ENCODE data around the gene RMND5A. TPM values are rescaled to one million over a fixed set of nuclear protein-coding genes. Genes with fewer than 3 reads are reported as not detected.

Gene RMND5A
- polyA plus RNA-seq, 1 of the 3 experiments (the other 2 are of a cell fraction): 4.3 TPM

DNA sequence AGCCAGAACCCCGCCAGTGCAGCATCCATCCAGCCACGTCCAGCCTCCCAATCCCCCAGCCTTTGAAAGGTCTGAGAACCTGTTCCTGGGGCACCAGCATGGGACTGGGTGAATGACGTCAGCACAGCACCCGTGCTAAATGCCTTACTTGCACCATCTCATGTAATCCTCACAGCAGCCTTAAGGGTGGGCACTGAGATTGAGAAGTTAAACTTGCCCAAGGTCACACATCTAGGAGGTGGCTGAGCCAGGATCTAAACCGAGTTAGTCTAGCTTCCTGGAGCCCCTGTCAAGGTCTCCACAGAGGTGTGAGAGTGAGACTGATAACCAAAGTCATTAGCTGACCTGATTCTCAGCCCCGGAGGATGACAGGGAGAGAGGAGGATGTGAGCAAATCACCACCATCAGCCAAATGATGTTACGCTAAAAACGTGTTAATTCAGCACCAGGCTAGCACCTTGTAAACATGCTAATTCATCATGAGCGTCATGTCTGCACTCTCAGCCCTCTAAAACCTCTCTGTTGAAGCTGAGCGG is 66.0 kb downstream of the RMND5A start (continued):
- no peak for TF ChIP-seq TAF1 (IDR thresholded peaks at IDR 0.05; ENCODE audit: borderline replicate concordance, low read depth, low read length)
- TF ChIP-seq NRF1 (IDR thresholded peaks at IDR 0.05; ENCODE audit: low read depth, low read length): no peak
- no peak for TF ChIP-seq FOXJ3 (CRISPR knock-in tag; IDR thresholded peaks at IDR 0.05)
- TF ChIP-seq, protein P1, sequence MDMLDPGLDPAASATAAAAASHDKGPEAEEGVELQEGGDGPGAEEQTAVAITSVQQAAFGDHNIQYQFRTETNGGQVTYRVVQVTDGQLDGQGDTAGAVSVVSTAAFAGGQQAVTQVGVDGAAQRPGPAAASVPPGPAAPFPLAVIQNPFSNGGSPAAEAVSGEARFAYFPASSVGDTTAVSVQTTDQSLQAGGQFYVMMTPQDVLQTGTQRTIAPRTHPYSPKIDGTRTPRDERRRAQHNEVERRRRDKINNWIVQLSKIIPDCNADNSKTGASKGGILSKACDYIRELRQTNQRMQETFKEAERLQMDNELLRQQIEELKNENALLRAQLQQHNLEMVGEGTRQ (IDR thresholded peaks at IDR 0.05; ENCODE audit: borderline replicate concordance, low read depth, low read length): no peak
- TF ChIP-seq, protein P2, sequence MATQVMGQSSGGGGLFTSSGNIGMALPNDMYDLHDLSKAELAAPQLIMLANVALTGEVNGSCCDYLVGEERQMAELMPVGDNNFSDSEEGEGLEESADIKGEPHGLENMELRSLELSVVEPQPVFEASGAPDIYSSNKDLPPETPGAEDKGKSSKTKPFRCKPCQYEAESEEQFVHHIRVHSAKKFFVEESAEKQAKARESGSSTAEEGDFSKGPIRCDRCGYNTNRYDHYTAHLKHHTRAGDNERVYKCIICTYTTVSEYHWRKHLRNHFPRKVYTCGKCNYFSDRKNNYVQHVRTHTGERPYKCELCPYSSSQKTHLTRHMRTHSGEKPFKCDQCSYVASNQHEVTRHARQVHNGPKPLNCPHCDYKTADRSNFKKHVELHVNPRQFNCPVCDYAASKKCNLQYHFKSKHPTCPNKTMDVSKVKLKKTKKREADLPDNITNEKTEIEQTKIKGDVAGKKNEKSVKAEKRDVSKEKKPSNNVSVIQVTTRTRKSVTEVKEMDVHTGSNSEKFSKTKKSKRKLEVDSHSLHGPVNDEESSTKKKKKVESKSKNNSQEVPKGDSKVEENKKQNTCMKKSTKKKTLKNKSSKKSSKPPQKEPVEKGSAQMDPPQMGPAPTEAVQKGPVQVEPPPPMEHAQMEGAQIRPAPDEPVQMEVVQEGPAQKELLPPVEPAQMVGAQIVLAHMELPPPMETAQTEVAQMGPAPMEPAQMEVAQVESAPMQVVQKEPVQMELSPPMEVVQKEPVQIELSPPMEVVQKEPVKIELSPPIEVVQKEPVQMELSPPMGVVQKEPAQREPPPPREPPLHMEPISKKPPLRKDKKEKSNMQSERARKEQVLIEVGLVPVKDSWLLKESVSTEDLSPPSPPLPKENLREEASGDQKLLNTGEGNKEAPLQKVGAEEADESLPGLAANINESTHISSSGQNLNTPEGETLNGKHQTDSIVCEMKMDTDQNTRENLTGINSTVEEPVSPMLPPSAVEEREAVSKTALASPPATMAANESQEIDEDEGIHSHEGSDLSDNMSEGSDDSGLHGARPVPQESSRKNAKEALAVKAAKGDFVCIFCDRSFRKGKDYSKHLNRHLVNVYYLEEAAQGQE (IDR thresholded peaks at IDR 0.05; ENCODE audit: low read depth, low read length): no peak

DNA sequence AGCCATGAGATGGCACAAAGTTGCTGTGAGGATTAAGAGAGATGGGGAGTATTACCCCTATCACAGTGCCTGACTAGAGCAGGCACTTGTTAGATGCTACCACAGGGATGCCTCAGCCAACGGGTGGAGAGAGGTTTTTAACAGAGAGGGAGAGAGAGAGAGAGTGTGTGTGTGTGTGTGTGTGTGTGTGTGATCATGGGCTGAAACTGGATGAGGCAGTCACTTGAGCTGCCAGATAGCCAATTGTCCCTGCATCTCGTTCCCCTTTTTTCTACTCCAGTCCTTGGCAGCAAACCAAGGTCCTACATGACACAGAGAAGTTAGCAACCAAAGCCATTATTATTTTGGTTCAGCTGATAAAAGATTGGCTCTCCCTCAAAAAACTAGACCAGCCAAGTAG is 67.6 kb downstream of the RMND5A start:
- Histone ChIP-seq H3K9me2 (no peaks in the 10 kb centered on the region), H3K4me2 (no peak overlapping the region), H3K4me3 (ENCODE audit: low read depth in 2 of 2, low read length in 1 of 2) (no peak overlapping the region), H3K9ac (no peak overlapping the region), H3K79me2 (ENCODE audit: insufficient read depth) (no peaks in the 10 kb centered on the region), H3K4me1 (ENCODE audit: control insufficient read depth in 1 of 2, insufficient read depth in 2 of 2, low read depth in 1 of 2, low read length in 1 of 2) (peaks cover 0 to 5% of the 10 kb centered on the region in 2 experiments; a peak in 1 of 4 replicates), H3K36me3 (replicated peaks in 1 of 2; ENCODE audit: control insufficient read depth in 1 of 2, insufficient read depth in 2 of 2, low read length in 1 of 2) (no peaks in the 10 kb centered on the region), H3K9me3 (no peaks in the 10 kb centered on the region), H3K27me3 (ENCODE audit: insufficient read depth) (peaks cover 39% of the 10 kb centered on the region), H2AFZ (ENCODE audit: low read depth) (no peak overlapping the region), H3F3A (replicated peaks; ENCODE audit: insufficient read depth) (no peaks in the 10 kb centered on the region), H3K27ac (ENCODE audit: low read depth in 2 of 2, low read length in 1 of 2) (no peak overlapping the region), H4K20me1 (ENCODE audit: insufficient read depth) (no peaks in the 10 kb centered on the region)
- TF ChIP-seq, protein P1 (IDR thresholded peaks at IDR 0.05; ENCODE audit: borderline replicate concordance, low read depth, low read length): no peak
- TF ChIP-seq, protein P3, sequence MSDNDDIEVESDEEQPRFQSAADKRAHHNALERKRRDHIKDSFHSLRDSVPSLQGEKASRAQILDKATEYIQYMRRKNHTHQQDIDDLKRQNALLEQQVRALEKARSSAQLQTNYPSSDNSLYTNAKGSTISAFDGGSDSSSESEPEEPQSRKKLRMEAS (IDR thresholded peaks at IDR 0.05; ENCODE audit: low read depth): no peak
- no peak for TF ChIP-seq RCOR1 (IDR thresholded peaks at IDR 0.05; ENCODE audit: low read length)
- no peak for TF ChIP-seq TCF12 (IDR thresholded peaks at IDR 0.05)
- no peak for TF ChIP-seq FOSL2 (IDR thresholded peaks at IDR 0.05; ENCODE audit: borderline replicate concordance, low read depth)
- TF ChIP-seq, protein P4, sequence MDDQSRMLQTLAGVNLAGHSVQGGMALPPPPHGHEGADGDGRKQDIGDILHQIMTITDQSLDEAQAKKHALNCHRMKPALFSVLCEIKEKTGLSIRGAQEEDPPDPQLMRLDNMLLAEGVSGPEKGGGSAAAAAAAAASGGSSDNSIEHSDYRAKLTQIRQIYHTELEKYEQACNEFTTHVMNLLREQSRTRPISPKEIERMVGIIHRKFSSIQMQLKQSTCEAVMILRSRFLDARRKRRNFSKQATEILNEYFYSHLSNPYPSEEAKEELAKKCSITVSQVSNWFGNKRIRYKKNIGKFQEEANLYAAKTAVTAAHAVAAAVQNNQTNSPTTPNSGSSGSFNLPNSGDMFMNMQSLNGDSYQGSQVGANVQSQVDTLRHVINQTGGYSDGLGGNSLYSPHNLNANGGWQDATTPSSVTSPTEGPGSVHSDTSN (IDR thresholded peaks at IDR 0.05): no peak
- TF ChIP-seq TEAD4 (IDR thresholded peaks at IDR 0.05; ENCODE audit: borderline replicate concordance, insufficient read depth): no peak
- no peak for TF ChIP-seq GATA2 (CRISPR knock-in tag; IDR thresholded peaks at IDR 0.05)
- TF ChIP-seq ELF1 (IDR thresholded peaks at IDR 0.05): no peak
- CTCF ChIA-PET: no interaction called here
- DNase-seq: peak; percentile 30
- 14% methylated on average over 2 of the region's 2 CpGs for WGBS (ENCODE audit: low lambda C conversion rate)
- POLR2A ChIA-PET: interaction anchor here (1.1 kb wide), 1 partner anchor 20 kb away, joined by 3 read pairs; no protein-coding TSS in a partner anchor
